ENCODE measurements around the gene MAK.
"Not testable (repeated sequence)": the region's sequence is repeated elsewhere in the genome, so short reads cannot be mapped to it uniquely, and the experiment has no call there.

The MAK gene

DNA sequence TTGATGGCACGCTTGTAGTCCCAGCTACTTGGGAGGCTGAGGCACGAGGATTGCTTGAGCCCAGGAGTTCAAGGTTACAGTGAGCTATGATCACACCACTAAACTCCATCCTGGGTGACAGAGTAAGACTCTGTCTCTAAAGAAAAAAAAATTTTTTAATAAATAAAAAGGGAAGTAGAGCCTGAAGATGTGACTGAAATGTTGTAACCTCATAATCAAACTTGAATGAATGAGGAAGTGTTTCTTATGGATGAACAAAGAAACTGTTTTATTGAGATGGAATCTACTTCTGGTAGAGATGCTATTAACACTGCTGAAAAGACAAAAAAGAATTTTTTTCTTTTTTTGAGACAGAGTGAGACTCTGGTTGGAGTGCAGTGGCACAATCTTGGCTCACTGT lies 6.7 kb downstream of the MAK start:
- peaks cover 13% of the 10 kb centered on the region for H3K36me3 Mint-ChIP-seq (ENCODE audit: low read depth)

DNA sequence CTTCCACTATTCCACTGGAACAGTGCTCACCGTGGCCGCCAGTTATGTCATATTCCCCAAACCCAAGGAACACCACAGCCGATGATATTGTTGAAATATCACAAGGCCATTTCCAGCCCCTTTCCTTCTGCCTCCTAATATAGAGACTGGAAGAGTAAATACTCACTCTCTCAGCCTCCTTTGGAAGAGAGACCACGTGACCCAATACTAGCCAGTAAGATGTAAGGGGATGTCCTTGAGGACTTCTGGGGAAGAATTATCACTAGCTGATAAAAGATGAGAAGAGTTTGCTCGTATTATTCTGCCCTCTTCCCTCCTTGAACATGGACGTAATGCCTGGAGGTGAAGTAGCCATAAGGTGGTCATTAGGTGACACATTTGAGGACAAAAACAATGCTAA lies 13.5 kb downstream of the MAK start:
- no peaks in the 10 kb centered on the region for H3K4me1 Mint-ChIP-seq
- TF ChIP-seq CTCF (IDR thresholded peaks at IDR 0.05; ENCODE audit: unreplicated experiment in 3 of 3), result no peak
- no peaks in the 10 kb centered on the region for H3K27me3 Mint-ChIP-seq (ENCODE audit: low read depth)
- peaks cover 16% of the 10 kb centered on the region for H3K36me3 Mint-ChIP-seq (ENCODE audit: low read depth)
- H3K9me3 Mint-ChIP-seq, result no peaks in the 10 kb centered on the region
- H3K27ac Mint-ChIP-seq, result no peak overlapping the region
- H3K4me3 Mint-ChIP-seq, result no peak overlapping the region

More for the DNA sequence above, 6.7 kb downstream of the MAK start:
- TF ChIP-seq CTCF (IDR thresholded peaks at IDR 0.05; ENCODE audit: unreplicated experiment in 3 of 3), result no peak
- Mint-ChIP-seq H3K27ac (no peak overlapping the region), H3K9me3 (no peaks in the 10 kb centered on the region), H3K4me1 (no peaks in the 10 kb centered on the region), H3K4me3 (no peak overlapping the region), H3K27me3 (ENCODE audit: low read depth) (peaks cover 16% of the 10 kb centered on the region)

- Mint-ChIP-seq H3K4me3 (no peak overlapping the region), H3K27me3 (ENCODE audit: low read depth) (no peaks in the 10 kb centered on the region), H3K27ac (no peak overlapping the region), H3K9me3 (no peaks in the 10 kb centered on the region), H3K4me1 (no peaks in the 10 kb centered on the region), H3K36me3 (ENCODE audit: low read depth) (peaks cover 16% of the 10 kb centered on the region)
- no peak for TF ChIP-seq CTCF (IDR thresholded peaks at IDR 0.05; ENCODE audit: unreplicated experiment in 3 of 3)
These were observed 14.0 kb downstream of the MAK start for GRCh38 chr6:10824297-10824696.

GRCh38 chr6:10814176-10814575 lies 24.2 kb downstream of the MAK start:
- H3K4me1 Mint-ChIP-seq; H3K36me3 Mint-ChIP-seq (ENCODE audit: low read depth); H3K9me3 Mint-ChIP-seq; H3K27ac Mint-ChIP-seq; H3K27me3 Mint-ChIP-seq (ENCODE audit: low read depth); H3K4me3 Mint-ChIP-seq: not testable (repeated sequence)

- Mint-ChIP-seq H3K9me3 (no peaks in the 10 kb centered on the region), H3K27me3 (ENCODE audit: low read depth) (no peaks in the 10 kb centered on the region), H3K4me1 (no peaks in the 10 kb centered on the region), H3K36me3 (ENCODE audit: low read depth) (peaks cover 9% of the 10 kb centered on the region), H3K27ac (no peak overlapping the region), H3K4me3 (no peak overlapping the region)
- TF ChIP-seq CTCF (IDR thresholded peaks at IDR 0.05; ENCODE audit: unreplicated experiment in 3 of 3), result no peak
These were observed 29.2 kb downstream of the MAK start for GRCh38 chr6:10809098-10809497.

DNA sequence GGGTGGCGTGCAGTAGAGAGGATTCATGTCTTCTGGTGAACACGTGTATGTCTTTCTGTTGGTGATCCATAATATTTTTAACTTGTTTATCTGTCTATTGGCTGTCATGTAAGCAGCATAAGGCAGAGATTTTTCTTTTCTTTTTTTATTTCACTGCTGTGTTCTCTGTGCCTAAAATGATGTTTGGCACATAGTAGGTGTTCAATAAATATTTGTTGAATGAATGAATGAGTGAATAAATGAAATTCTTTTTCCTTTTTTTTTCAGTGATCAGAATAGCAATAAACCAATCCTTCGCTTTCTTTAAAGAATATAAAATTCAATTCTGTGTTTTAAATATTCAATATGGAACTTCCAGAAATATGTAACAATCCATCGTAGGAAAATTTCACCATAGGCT lies 30.0 kb downstream of the MAK start:
- H3K27ac Mint-ChIP-seq, result no peak overlapping the region
- no peaks in the 10 kb centered on the region for H3K9me3 Mint-ChIP-seq
- no peak overlapping the region for H3K4me3 Mint-ChIP-seq
- no peaks in the 10 kb centered on the region for H3K4me1 Mint-ChIP-seq
- H3K36me3 Mint-ChIP-seq (ENCODE audit: low read depth), result peaks cover 9% of the 10 kb centered on the region
- no peaks in the 10 kb centered on the region for H3K27me3 Mint-ChIP-seq (ENCODE audit: low read depth)
- TF ChIP-seq CTCF (IDR thresholded peaks at IDR 0.05; ENCODE audit: unreplicated experiment in 3 of 3), result no peak

Data from nephron (organoid).